Prostate gland (tissue), 2 donors: ENCODE results near the gene NCOR1.

ENCODE experiments used
- CTCF ChIP-seq, 4 experiments: fragments of 200-600 bp in 2 of 4; fragments of 450-650 bp in 2 of 4; sonication (generic) in 2 of 4; IDR thresholded peaks; 1 replicate in 3 of 4; 2 replicates in 1 of 4; pipeline ENCODE4 v1.5.1; 2016 to 2019; ENCODE audit warnings: antibody characterized with exemption in 4 of 4, mild to moderate bottlenecking in 2 of 4, moderate library complexity in 2 of 4
- POLR2A ChIP-seq: fragments of 450-650 bp; IDR thresholded peaks from one replicate; pipeline ENCODE4 v1.6.1; 2016; ENCODE audit warnings: antibody characterized with exemption, mild to moderate bottlenecking
- POLR2AphosphoS5 ChIP-seq: sonication (generic); formaldehyde crosslinking; IDR thresholded peaks from one replicate; pipeline ENCODE4 v1.6.1; 2017; ENCODE audit warnings: antibody characterized with exemption

- TF ChIP-seq POLR2A (no peak), CTCF (IDR thresholded peaks at IDR 0.05) (no peak), POLR2AphosphoS5 (peak; percentile 56)
Observed at GRCh38 chr17:16085066-16085699, 130.2 kb downstream of the NCOR1 start.
